HG03103 (cell line): ENCODE data around the gene AGAP3.

Source experiments
- ATAC-seq: cut with Tn5 transposase; IDR thresholded peaks from one replicate; pipeline ENCODE4 v1.9.1; 2021; ENCODE audit warnings: low read depth; ENCODE audit not compliant: unreplicated experiment

The AGAP3 gene

DNA sequence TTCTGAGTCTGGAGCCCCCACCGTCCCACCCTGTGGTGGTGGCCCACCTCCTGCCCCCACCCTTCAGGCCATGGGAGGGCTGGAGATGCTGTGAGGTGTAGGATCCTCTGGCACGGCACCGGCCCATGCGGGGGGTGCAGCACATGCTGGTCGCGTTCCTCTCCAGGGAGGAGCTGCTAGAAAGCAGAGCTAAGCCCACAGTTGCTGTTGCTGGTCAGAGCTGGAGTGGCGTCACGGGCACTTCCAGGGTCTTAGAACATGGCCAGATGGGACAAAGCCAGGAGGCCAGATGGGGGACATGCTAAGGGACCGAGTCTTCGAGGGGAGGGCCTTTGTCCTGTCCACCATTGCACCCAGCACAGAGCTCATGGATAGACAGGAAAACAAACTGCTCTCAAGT, 21.6 kb downstream of the AGAP3 start:
- ATAC-seq, result no peak

DNA sequence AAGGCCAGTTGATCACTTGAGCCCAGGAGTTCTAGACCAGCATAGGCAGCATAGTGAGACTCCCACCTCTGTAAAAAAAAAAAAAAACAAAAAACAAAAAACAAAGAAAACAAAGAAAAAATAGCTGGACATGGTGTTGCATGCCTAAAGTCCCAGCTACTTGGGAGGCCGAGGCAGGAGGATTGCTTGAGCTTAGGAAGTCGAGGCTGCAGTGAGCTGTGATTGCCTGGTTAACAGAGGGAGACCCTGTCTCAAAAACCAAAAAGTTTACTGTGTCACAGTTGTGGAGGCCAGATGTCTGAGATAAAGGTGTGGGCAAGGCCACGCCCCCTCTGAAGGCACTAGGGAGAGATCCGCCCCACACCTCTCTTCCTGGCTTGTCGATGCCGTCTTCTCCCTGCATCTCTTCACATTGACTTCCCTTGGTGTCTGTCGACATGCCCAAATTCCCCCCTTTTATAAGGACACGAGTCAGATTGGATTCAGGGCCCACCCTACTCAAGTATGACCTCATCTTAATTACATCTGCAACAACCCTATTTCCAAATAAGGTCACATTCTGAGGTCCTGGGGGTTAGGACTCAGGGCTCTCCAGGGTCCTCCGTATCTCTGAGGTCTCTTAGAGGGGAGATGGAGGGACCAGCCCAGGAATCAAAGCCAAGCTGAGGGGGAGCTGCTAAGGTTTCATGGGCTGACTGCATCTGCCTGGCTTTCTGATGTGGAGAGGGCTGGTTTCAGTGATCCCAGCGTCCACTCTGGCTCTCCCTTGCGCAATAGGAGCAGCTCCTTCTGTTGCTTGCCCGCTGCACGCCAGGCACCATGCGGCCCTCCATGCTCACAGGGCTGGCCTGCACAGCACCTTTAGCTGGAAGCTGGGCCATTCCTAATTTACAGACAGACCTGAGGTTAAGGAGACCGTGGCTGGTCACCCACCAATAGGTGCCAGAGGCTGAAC, 23.1 kb downstream of the AGAP3 start:
- no peak for ATAC-seq

DNA sequence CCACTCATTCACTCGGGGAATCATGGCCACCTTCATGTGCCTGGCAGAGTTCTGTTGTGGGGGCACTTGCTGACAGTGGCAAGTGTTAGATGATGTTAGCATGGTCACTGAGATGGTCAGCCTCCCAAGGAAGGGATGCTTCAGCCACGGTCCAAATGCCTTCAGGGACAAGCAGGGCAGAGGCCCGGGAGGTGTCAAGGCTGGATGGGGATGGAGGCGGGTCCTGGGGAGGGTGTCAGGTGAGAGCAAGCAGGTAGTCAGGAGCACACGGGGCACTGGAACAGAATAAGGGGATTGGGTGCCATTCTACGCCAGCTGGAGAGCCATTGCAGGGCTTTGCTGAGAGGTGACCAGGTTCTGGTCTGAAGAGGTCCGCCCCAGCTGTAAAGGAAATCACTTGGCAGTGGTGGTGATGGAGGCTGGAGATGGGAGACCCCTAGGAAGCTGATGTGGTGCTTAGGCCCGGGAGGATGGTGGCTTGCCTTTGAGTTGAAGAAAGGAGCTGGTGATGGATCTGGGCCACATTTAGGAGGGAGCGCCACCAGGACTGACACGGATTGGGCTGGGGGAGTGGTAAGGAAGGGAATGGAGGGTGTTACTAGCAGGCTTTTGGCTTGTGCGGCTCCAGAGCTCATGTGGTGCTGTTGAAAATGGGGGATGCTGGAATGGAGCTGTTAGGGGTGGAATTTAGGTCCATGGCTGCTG, 24.1 kb downstream of the AGAP3 start:
- ATAC-seq, result no peak

- no peak for ATAC-seq
Observed at GRCh38 chr7:151110941-151111645, 24.8 kb downstream of the AGAP3 start.

DNA sequence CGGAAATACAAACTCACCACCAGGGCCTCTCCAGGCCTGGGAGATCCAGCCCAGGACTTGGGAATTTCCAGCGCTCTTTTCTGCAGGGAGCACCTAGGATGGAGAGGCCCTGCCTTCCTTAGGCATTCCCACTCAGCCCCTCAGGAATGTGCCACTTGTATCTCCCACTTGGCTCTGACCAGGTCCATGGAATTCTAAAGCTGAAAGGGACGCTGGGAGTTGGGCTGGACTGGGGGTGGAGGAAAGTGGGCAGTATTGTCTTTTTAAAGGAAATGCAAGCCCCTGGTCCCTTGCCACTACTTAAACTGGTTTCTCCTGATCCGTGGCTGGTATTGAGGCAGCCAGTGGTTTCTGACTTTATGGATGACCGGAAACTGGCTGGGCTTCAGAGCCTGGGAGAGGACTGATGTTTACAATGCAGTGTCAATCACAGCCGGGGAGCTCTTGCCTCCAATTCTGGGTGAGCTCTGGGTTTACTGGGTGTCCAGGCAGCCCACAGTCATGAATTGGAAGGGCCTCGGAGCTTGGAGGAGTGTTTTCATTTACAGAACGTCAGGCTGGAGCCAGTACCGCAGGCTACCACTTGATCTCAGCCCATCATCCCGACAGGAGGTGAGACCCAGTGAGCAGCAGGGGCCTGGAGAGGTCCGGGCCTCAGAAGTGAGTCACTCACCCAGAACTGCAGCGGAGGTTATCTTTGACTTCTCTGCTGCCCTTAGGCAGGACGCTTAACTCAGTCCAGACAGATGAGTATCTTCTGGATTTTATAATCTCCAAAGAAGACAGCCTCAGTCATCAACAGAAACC, 27.3 kb downstream of the AGAP3 start:
- ATAC-seq, result no peak

DNA sequence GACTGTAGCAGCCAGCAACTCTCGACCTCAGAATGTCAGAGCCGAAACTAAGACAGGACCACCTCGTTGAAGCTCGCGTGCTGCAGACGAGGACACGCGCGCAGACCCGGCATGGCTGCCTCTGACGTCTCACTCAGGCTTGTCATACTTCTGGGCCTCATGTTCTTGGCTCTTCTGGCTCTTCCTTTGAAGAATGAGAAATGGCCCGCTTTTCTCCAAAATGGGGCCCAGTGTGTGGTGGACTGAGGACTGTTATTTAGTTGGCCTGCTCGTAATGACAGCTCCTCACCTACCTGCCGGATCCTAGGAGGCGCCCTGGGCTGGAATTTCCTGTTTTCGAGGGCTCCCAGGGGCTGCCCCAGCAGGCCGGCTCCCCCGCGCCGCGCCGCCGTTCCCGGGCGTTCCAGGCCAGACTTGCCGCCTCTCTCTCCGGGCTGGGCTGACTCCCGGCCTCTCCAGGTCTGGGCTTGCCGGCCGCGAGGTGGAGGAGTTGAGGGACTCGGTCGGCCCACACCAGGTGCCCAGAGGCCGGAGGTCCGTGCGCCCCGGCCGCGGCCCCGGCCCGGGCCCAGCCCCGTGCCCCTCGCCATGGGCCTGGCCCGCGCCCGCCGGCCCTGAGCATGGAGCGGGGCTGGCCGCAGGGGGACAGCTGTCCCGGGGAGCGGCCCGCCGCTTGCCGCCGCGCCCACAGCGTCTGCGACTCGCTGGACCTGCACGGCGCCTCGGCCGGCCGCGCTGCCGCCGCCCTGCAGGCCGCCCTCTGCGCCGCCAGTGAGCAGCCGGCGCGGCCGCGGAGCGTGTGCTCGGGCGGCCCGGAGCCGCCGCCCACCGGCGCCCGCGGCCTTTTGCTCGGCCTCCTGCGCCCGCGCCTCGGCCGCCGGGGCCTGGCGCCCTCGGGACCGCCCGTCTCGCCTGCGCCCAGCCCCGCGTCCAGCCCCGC, 28.1 kb downstream of the AGAP3 start:
- ATAC-seq, result no peak

GRCh38 chr7:151115121-151115835, 29.0 kb downstream of the AGAP3 start:
- ATAC-seq, result no peak

- ATAC-seq, result no peak
Observed at GRCh38 chr7:151115836-151116418, 29.7 kb downstream of the AGAP3 start.

DNA sequence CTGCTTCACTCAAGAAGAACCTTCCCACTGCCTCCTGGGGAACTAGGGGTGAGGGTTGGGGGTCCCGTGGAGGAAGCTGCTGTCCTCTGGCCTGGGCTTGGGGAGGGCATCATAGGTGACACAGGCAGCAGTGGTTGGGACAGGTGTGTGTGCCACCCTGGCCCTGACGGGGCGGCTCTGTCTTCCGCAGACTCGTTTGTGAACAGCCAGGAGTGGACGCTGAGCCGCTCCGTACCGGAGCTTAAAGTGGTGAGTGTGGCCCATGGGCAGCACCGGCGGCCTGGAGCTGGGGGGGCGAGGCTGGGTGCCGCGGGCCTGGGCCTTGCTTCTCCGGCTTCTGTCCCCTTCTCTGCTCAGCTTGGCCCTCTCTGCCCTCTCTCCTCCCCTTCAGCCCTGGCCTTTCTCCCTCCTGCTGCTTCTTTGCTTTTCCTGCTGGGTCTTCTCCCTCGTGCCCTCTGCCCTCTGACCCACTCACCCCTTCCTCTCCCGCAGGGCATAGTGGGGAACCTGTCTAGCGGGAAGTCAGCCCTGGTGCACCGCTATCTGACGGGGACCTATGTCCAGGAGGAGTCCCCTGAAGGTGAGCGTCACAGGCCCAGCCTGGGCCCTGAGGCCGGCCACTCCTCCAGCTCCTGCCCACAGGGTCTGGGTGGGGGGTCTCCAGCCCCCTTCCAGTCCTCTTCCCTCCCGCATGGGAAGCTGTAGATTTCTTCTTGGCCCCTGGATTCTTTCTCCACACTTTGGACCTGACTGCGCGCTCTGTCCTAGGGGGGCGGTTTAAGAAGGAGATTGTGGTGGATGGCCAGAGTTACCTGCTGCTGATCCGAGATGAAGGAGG, 30.5 kb downstream of the AGAP3 start:
- ATAC-seq, result no peak

DNA sequence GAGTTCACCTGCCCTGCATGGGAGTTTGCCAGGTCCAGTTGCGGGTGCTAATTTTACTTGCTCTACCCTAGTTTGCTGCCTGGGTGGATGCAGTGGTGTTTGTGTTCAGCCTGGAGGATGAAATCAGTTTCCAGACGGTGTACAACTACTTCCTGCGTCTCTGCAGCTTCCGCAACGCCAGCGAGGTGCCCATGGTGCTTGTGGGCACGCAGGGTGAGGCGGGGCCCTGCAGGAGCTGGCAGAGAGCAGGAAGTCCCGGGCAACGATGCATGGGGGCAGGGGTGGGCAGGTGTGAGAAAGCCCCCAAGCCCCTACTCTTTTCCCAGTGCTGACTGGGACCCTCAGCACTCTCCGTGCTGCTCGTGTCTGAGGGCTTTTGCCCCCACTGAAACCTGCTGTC, 31.3 kb downstream of the AGAP3 start:
- ATAC-seq, result no peak

DNA sequence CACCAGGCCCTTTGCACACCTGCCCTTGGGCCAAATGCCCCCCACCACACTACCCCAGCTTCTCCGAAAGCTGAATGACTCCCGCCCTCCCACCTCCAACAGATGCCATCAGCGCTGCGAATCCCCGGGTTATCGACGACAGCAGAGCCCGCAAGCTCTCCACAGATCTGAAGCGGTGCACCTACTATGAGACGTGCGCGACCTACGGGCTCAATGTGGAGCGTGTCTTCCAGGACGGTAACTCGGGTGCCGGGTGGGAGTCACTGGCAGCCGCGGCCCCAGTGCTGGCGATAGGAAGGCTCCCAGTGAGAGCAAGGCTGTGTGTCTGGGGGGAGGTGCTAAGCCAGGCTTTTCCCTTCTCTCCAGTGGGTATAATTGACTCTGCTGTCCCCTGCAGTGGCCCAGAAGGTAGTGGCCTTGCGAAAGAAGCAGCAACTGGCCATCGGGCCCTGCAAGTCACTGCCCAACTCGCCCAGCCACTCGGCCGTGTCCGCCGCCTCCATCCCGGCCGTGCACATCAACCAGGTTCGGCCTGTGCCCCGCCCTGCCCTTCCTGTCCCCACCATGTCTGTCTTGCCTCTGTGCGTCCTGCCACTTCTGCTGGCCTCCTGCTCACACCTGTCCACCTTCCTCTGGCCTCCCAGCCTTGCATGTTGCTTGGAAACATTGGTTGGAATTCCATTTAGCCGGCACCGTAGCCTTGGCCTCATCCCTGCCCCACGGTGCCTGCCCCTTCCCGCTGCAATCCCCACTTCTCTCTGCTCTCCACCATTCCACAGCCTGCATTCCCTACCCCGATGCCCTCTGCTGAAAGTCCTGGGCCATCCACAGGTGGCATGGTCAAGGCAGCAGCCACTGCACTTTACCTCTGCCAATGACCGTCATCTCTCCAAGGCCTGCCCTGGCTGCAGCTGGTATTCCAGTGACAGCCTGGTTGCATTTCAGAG, 32.1 kb downstream of the AGAP3 start:
- no peak for ATAC-seq

- no peak for ATAC-seq
Observed at GRCh38 chr7:151119055-151119415, 32.8 kb downstream of the AGAP3 start.

DNA sequence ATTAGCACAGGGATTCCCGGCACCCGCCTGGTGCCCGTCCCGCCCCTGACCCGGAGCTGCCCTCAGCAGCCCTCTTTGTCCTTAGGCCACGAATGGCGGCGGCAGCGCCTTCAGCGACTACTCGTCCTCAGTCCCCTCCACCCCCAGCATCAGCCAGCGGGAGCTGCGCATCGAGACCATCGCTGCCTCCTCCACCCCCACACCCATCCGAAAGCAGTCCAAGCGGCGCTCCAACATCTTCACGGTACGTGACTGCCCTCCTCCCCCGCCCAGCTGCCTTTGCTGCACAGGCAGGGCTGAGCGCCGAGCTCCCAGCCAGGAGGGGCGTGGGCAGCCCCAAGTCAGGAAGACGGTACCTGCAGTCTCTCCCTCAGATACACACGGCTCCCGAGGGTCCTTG, 33.6 kb downstream of the AGAP3 start:
- ATAC-seq, result no peak

- no peak for ATAC-seq
Observed at GRCh38 chr7:151120896-151121295, 34.6 kb downstream of the AGAP3 start.

DNA sequence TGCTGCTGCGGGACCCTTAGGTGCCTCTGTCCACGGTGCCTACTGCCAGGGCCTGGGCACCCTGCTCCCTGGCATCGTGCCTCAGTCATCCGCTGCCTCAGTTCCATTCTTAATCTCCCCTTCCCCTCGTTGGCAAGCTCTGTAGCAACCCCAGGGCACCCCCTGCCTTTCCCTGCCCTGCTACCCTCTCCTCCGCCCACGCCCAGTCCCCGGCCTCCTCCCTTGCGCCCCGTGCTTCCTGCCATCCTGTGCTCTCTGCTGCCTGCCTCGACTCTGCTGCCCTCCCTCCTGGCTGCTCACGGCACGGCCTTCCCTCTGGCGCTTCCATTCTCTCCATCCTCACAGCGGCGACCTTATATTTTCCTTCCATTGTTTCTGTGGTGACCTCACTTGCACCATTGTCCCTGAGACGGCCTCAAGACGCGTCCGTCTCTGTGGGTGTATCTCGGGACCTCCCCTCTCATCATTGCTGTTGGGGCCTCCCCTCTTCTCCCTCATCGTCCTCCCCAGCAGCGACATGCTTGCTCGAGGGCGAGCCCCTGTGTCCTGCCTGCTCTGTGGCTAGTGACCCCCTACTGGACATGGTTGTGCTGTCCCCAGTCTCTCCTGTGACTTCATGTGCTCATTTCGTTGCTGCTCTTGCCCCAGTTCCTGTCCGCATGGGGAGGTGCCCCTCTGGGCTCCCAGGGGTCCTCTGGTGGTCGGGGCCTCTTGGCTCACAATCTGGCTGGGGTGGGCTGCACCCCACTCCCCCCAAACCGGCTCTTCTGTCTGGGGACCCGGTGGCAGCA, 35.3 kb downstream of the AGAP3 start:
- no peak for ATAC-seq

- ATAC-seq, result no peak
Observed at GRCh38 chr7:151122276-151122675, 36.0 kb downstream of the AGAP3 start.
